Smooth muscle cell (in vitro differentiated cells): ENCODE data around the gene CSMD2. TPM values are rescaled to one million over a fixed set of nuclear protein-coding genes. Genes with fewer than 3 reads are reported as not detected.

Experiments used
- DNase-seq: peaks from one replicate; lab custom pipeline; 2025; ENCODE audit not compliant: unreplicated experiment; lab: John Stamatoyannopoulos, UW
- H2AFZ ChIP-seq: fragments of 200-600 bp; sonication (generic); 2 replicates; pipeline ENCODE4 v1.6.0; 2016; ENCODE audit warnings: antibody characterized with exemption, low read depth, mild to moderate bottlenecking
- H3F3A ChIP-seq: fragments of 200-600 bp; sonication (generic); 2 replicates; pipeline ENCODE4 v1.6.0; 2017; ENCODE audit warnings: antibody characterized with exemption, low read depth
- H3K27ac ChIP-seq: fragments of 200-600 bp; sonication (generic); 2 replicates; pipeline ENCODE4 v1.5.1; 2016; ENCODE audit warnings: low read depth, mild to moderate bottlenecking
- H3K27me3 ChIP-seq: fragments of 200-600 bp; sonication (generic); 2 replicates; pipeline ENCODE4 v1.6.1; 2016; ENCODE audit warnings: low read depth, mild to moderate bottlenecking
- H3K36me3 ChIP-seq: fragments of 200-600 bp; sonication (generic); 2 replicates; pipeline ENCODE4 v1.5.1; 2016; ENCODE audit warnings: low read depth
- H3K4me1 ChIP-seq: fragments of 200-600 bp; sonication (generic); 2 replicates; pipeline ENCODE4 v1.5.1; 2016; ENCODE audit warnings: low read depth
- H3K4me2 ChIP-seq: fragments of 200-600 bp; sonication (generic); 2 replicates; pipeline ENCODE4 v1.6.0; 2016; ENCODE audit warnings: mild to moderate bottlenecking
- H3K4me3 ChIP-seq: fragments of 200-600 bp; sonication (generic); 2 replicates; pipeline ENCODE4 v1.5.1; 2016; ENCODE audit warnings: mild to moderate bottlenecking
- H3K79me2 ChIP-seq: fragments of 200-600 bp; sonication (generic); 2 replicates; pipeline ENCODE4 v1.6.0; 2016; ENCODE audit warnings: low read depth, mild to moderate bottlenecking
- H3K9ac ChIP-seq: fragments of 200-600 bp; sonication (generic); 2 replicates; pipeline ENCODE4 v1.6.0; 2016; ENCODE audit warnings: low read depth
- H3K9me3 ChIP-seq: fragments of 200-600 bp; sonication (generic); replicated peaks from 2 replicates; pipeline ENCODE4 v1.5.1; 2016; ENCODE audit warnings: low read depth
- H4K20me1 ChIP-seq: fragments of 200-600 bp; sonication (generic); 2 replicates; pipeline ENCODE4 v1.6.0; 2016; ENCODE audit warnings: low read depth
- CTCF ChIP-seq: fragments of 200-600 bp; sonication (generic); IDR thresholded peaks from 2 replicates; pipeline ENCODE4 v1.5.1; 2017; ENCODE audit warnings: borderline replicate concordance, mild to moderate bottlenecking, antibody characterized with exemption; ENCODE audit not compliant: insufficient read depth, poor library complexity, severe bottlenecking
- WGBS: methylation state at CpG from one replicate; pipeline ENCODE4 v1.1.7; 2016; ENCODE audit warnings: low lambda C conversion rate; 5-methylcytosine and 5-hydroxymethylcytosine counted together
- polyA plus RNA-seq: library from polyadenylated mRNA; unstranded; fragments of >200 nt; fragmentation: Nextera tagmentation; extraction: Ambion mirVana; gene quantifications from 2 replicates; pipeline ENCODE4 v1.2.1, GENCODE V29; 2016
- total RNA-seq: library from RNA; depleted of rRNA; stranded (reverse); fragments of >200 nt; gene quantifications from 2 replicates; pipeline ENCODE4 v1.2.3, GENCODE V29; 2014

CSMD2 gene
- total and polyA plus RNA-seq, 2 experiments from 2014 or later, result 0.65 to 1.8 TPM

GRCh38 chr1:34034036-34034435 is 131.0 kb downstream of the CSMD2 start:
- H3K4me3 ChIP-seq, result no peak overlapping the region
- H3K27ac ChIP-seq, result no peak overlapping the region
- H4K20me1 ChIP-seq, result no peaks in the 10 kb centered on the region
- no peak for DNase-seq
- no peak overlapping the region for H3K4me2 ChIP-seq
- H3K27me3 ChIP-seq, result no peaks in the 10 kb centered on the region
- no peaks in the 10 kb centered on the region for H3K9me3 ChIP-seq
- H3K36me3 ChIP-seq, result no peaks in the 10 kb centered on the region
- H3K4me1 ChIP-seq, result no peaks in the 10 kb centered on the region
- H2AFZ ChIP-seq, result no peak overlapping the region
- H3K9ac ChIP-seq, result no peak overlapping the region
- H3K79me2 ChIP-seq, result no peaks in the 10 kb centered on the region
- H3F3A ChIP-seq, result no peaks in the 10 kb centered on the region
- no peak for TF ChIP-seq CTCF
- WGBS, result 73% methylated on average over 5 of the region's 5 CpGs

- H3K4me3 ChIP-seq, result no peak overlapping the region
- no peak overlapping the region for H3K9ac ChIP-seq
- H3K27ac ChIP-seq, result no peak overlapping the region
- no peaks in the 10 kb centered on the region for H3F3A ChIP-seq
- no peak for TF ChIP-seq CTCF
- H3K27me3 ChIP-seq, result no peaks in the 10 kb centered on the region
- no peaks in the 10 kb centered on the region for H4K20me1 ChIP-seq
- H3K9me3 ChIP-seq, result no peaks in the 10 kb centered on the region
- no peak overlapping the region for H2AFZ ChIP-seq
- no peaks in the 10 kb centered on the region for H3K4me1 ChIP-seq
- no peak for DNase-seq
- no peak overlapping the region for H3K4me2 ChIP-seq
- WGBS, result 100% methylated on average over 2 of the region's 2 CpGs
- no peaks in the 10 kb centered on the region for H3K36me3 ChIP-seq
- no peaks in the 10 kb centered on the region for H3K79me2 ChIP-seq
These were observed 135.1 kb downstream of the CSMD2 start for GRCh38 chr1:34029954-34030353.

- Histone ChIP-seq H3K4me1 (no peaks in the 10 kb centered on the region), H3K4me2 (no peak overlapping the region), H4K20me1 (no peaks in the 10 kb centered on the region), H3K9ac (no peak overlapping the region), H3K36me3 (no peaks in the 10 kb centered on the region), H3K79me2 (no peaks in the 10 kb centered on the region), H3K27ac (no peak overlapping the region), H3K9me3 (no peaks in the 10 kb centered on the region), H2AFZ (no peak overlapping the region), H3K4me3 (no peak overlapping the region), H3F3A (no peaks in the 10 kb centered on the region), H3K27me3 (no peaks in the 10 kb centered on the region)
- WGBS, result 100% methylated on average over 3 of the region's 3 CpGs
- DNase-seq, result no peak
- no peak for TF ChIP-seq CTCF
These were observed 135.5 kb downstream of the CSMD2 start for GRCh38 chr1:34029515-34029914.

- no peaks in the 10 kb centered on the region for H3K27me3 ChIP-seq
- no peaks in the 10 kb centered on the region for H3K79me2 ChIP-seq
- H3K4me3 ChIP-seq, result no peak overlapping the region
- no peak overlapping the region for H2AFZ ChIP-seq
- H3K9ac ChIP-seq, result no peak overlapping the region
- no peak for TF ChIP-seq CTCF
- 93% methylated on average over 11 of the region's 11 CpGs for WGBS
- H3K36me3 ChIP-seq, result no peaks in the 10 kb centered on the region
- no peaks in the 10 kb centered on the region for H3K9me3 ChIP-seq
- H3K4me2 ChIP-seq, result no peak overlapping the region
- no peaks in the 10 kb centered on the region for H3K4me1 ChIP-seq
- no peak overlapping the region for H3K27ac ChIP-seq
- DNase-seq, result no peak
- no peaks in the 10 kb centered on the region for H4K20me1 ChIP-seq
- H3F3A ChIP-seq, result no peaks in the 10 kb centered on the region
These were observed 136.5 kb downstream of the CSMD2 start for GRCh38 chr1:34028381-34029055.
